BJ (cell line): Measurements from ENCODE around the gene KAZALD1. TPM values are rescaled to one million over a fixed set of nuclear protein-coding genes. Genes with fewer than 3 reads are reported as not detected.

Experiments used
- CTCF ChIA-PET: fragments of 350-600 bp; formaldehyde crosslinking; extraction: SDS; loops from one replicate; lab custom pipeline; 2021; ENCODE audit warnings: antibody characterized with exemption, inconsistent platforms; lab: Yijun Ruan, JAX
- POLR2A ChIA-PET: fragments of 300-600 bp; sonication (Branson Sonifier 250); formaldehyde crosslinking; extraction: SDS; loops from one replicate; lab custom pipeline; 2021; ENCODE audit warnings: antibody characterized with exemption; lab: Charles Lee
- DNase-seq: peaks from one replicate; pipeline ENCODE4 v3.0.0-alpha.2; 2011; ENCODE audit warnings: low read depth
- H3K27me3 ChIP-seq: 2 replicates; pipeline ENCODE4 v1.6.0; 2011; ENCODE audit warnings: low read length; ENCODE audit not compliant: control insufficient read depth, insufficient read depth
- H3K36me3 ChIP-seq: 2 replicates; pipeline ENCODE4 v1.5.1; 2011; ENCODE audit warnings: low read length; ENCODE audit not compliant: control insufficient read depth, insufficient read depth
- H3K4me3 ChIP-seq: 2 replicates; pipeline ENCODE4 v1.5.1; 2011; ENCODE audit warnings: low read depth, mild to moderate bottlenecking, control low read depth, low read length
- polyA plus RNA-seq: library from polyadenylated mRNA; depleted of rRNA; stranded (reverse); fragments of >200 nt; gene quantifications from 2 replicates; pipeline ENCODE4 v1.2.3, GENCODE V29; 2011
- TF ChIP-seq, protein P1 (sequence below): IDR thresholded peaks from 2 replicates; pipeline ENCODE4 v1.5.1; 2011; ENCODE audit warnings: low read depth, mild to moderate bottlenecking, control low read depth, inconsistent platforms, low read length, moderate library complexity; ENCODE audit not compliant: insufficient read depth

The KAZALD1 gene
- polyA plus RNA-seq, 1 experiment, result 32.4 TPM

GRCh38 chr10:101099901-101100300 is 38.1 kb downstream of the KAZALD1 start:
- CTCF ChIA-PET, result interaction anchor here (0.6 to 13.9 kb wide), 5 partner anchors 8 to 41 kb away, joined by 3 to 312 read pairs (median 4); no protein-coding TSS in a partner anchor

DNA sequence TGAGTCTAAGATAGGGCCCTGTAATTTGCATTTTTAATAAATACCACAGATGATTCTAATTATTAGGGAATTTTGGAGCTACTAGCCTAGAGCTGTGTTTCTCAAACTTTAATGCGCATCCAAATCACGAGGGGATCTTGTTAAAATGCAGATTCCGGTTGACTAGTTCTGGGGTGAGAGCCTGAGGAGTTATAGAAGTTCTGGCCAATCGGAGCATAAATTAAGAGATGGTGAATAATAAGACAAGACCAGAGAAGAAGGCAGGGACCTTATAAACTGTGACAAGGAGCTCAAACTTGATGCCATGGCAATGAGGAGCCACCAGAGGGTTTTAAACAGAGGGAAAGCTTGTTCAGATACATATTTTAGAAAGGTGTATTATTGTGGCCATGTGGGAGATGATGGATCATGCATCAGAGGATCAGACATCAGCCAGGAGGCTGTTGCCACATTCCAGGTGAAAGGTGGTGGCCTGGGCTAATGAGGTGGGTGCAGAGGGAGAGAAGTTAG is 39.6 kb downstream of the KAZALD1 start:
- DNase-seq, result no peak
- TF ChIP-seq, protein P1, sequence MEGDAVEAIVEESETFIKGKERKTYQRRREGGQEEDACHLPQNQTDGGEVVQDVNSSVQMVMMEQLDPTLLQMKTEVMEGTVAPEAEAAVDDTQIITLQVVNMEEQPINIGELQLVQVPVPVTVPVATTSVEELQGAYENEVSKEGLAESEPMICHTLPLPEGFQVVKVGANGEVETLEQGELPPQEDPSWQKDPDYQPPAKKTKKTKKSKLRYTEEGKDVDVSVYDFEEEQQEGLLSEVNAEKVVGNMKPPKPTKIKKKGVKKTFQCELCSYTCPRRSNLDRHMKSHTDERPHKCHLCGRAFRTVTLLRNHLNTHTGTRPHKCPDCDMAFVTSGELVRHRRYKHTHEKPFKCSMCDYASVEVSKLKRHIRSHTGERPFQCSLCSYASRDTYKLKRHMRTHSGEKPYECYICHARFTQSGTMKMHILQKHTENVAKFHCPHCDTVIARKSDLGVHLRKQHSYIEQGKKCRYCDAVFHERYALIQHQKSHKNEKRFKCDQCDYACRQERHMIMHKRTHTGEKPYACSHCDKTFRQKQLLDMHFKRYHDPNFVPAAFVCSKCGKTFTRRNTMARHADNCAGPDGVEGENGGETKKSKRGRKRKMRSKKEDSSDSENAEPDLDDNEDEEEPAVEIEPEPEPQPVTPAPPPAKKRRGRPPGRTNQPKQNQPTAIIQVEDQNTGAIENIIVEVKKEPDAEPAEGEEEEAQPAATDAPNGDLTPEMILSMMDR, result no peak
- Histone ChIP-seq H3K36me3 (no peaks in the 10 kb centered on the region), H3K4me3 (no peak overlapping the region), H3K27me3 (peaks cover 26% of the 10 kb centered on the region)
- POLR2A ChIA-PET, result no interaction called here
- CTCF ChIA-PET, result interaction anchor here (1.1 to 13.9 kb wide), 4 partner anchors 9 to 40 kb away, joined by 3 to 312 read pairs (median 5); no protein-coding TSS in a partner anchor

More at GRCh38 chr10:101099901-101100300, 38.1 kb downstream of the KAZALD1 start:
- DNase-seq, result no peak
- Histone ChIP-seq H3K27me3 (peaks cover 24% of the 10 kb centered on the region), H3K4me3 (no peak overlapping the region), H3K36me3 (no peaks in the 10 kb centered on the region)
- POLR2A ChIA-PET, result no interaction called here
- TF ChIP-seq, protein P1, result no peak

GRCh38 chr10:101103430-101103829 is 41.6 kb downstream of the KAZALD1 start:
- H3K27me3 ChIP-seq, result peaks cover 24% of the 10 kb centered on the region
- CTCF ChIA-PET, result interaction anchor here (1.2 to 13.9 kb wide), 3 partner anchors 9 to 37 kb away, joined by 3 to 312 read pairs (median 5); no protein-coding TSS in a partner anchor
- TF ChIP-seq, protein P1, result no peak

GRCh38 chr10:101106351-101106750 is 44.6 kb downstream of the KAZALD1 start:
- Histone ChIP-seq H3K4me3 (no peak overlapping the region), H3K36me3 (no peaks in the 10 kb centered on the region), H3K27me3 (peaks cover 16% of the 10 kb centered on the region)
- DNase-seq, result no peak
- TF ChIP-seq, protein P1, result no peak
- ChIA-PET POLR2A (no interaction called here), CTCF (interaction anchor here (0.6 to 3.1 kb wide), 2 partner anchors 10 to 66 kb away, joined by 4 to 21 read pairs; no protein-coding TSS in a partner anchor)

More at GRCh38 chr10:101103430-101103829, 41.6 kb downstream of the KAZALD1 start:
- Histone ChIP-seq H3K4me3 (no peak overlapping the region), H3K36me3 (no peaks in the 10 kb centered on the region)
- POLR2A ChIA-PET, result no interaction called here
- no peak for DNase-seq

GRCh38 chr10:101107771-101108170 is 46.0 kb downstream of the KAZALD1 start:
- no peak overlapping the region for H3K4me3 ChIP-seq
- ChIA-PET CTCF (interaction anchor here (0.9 to 3.1 kb wide), 4 partner anchors 9 to 106 kb away, joined by 3 to 12 read pairs (median 4); no protein-coding TSS in a partner anchor), POLR2A (no interaction called here)
- no peaks in the 10 kb centered on the region for H3K36me3 ChIP-seq
- DNase-seq, result no peak
- peaks cover 18% of the 10 kb centered on the region for H3K27me3 ChIP-seq
- TF ChIP-seq, protein P1, result no peak
